Stimulated activated CD8-positive, alpha-beta memory T cell treated with anti-CD3 and anti-CD28 coated beads, Interleukin-7, amount 100 ng/mL, for 1 hour (primary cell): ENCODE data around the gene MGAT4A.
"Not testable (repeated sequence)": the region's sequence is repeated elsewhere in the genome, so short reads cannot be mapped to it uniquely, and the experiment has no call there.

Source experiments
- DNase-seq, 2 donors: peaks; one replicate each; pipeline ENCODE4 v3.0.0-alpha.2; 2020; ENCODE audit warnings: low read depth in 2 of 2

The MGAT4A gene

DNA sequence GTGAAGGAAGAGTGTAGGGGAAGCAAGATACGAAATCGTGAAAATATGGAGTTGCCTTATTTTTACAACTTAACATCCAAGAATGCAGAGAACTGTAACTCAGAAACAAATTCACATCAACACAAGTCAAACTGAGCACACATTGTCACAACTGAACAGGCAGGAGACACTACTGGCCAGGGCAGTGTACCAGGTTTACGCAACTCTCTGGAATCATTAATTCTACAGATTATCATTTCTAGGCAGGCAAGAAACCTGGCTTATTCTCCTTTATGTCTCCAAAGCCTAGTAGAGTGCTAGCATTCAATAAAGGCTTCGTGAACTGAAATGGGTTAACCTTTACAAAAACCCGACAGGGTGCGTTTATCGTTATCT is 123.2 kb downstream of the MGAT4A start:
- no peak for DNase-seq

DNA sequence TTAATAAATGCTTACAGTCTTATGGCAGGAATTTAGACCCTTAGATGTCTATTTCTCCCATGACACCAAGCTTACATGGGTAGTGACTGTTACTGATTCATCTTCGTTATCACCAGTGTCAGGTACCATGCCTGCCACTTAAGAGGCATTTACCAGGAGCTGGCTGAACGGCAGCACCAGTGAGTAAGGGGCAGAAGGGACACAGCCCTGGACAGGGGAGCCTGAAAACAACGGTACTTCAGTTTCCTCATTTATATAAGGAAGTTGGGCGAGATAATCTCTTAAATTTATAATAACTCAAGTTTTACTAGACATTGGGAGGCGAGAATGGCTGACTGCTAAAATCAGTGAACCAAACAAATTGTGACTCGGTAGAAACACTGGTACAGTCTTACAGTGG is 123.8 kb downstream of the MGAT4A start:
- no peak for DNase-seq

DNA sequence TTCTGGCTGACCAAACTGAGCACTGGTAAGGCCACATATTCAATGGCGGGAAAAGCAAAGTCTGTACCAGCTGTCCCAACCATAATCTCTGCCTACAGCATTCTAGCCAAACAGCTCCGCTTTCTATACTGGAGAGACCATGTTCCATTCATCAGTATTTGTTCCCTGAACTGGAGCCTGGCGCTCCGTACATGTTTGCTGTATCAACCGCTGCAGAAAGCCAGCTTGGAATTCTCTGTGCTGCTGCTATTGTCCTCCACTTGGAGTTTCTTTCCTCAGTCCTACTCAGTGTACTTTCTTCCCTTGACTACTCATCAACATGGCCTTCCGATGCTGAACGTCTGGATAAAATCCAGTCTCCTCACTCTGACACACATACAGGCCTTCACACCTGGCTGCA is 124.5 kb downstream of the MGAT4A start:
- no peak for DNase-seq

DNA sequence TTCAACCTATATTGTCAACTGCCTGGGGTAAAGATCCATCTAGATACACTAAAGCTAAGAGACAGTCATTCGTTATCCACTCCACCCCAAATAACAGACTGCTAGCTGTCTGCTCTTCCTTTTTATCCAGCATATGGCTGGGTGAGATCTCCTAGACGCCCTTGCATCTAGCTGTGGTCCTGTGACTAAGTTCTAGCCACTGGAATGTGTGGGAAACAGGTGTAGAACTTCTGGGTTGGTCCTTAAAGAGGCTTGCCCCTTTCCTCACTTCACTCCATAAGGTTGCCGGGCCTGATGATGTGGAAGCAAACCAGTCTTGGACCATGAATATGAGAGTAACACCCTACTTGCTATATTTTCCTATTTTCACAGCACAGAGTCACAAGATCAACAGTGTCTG is 125.9 kb downstream of the MGAT4A start:
- DNase-seq: no peak

DNA sequence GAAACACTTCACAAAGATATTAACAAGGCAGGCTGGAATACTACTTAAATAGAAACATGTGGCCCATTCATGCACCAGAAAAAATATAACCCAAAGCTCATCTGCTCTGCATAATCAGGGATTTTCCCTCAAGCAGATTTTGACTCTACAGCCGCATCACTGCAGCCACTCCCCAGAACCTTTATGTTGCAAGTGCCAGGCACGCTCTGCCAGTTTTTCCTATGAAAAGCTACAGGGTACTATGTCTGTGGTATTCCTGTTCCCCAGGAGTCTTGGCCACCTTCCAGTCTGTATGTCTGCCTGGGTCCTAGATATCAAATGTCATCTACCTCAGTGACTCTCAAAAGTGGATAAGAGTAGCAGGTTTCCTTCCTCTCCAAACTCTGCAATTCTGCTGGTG is 126.4 kb downstream of the MGAT4A start:
- DNase-seq: no peak

DNA sequence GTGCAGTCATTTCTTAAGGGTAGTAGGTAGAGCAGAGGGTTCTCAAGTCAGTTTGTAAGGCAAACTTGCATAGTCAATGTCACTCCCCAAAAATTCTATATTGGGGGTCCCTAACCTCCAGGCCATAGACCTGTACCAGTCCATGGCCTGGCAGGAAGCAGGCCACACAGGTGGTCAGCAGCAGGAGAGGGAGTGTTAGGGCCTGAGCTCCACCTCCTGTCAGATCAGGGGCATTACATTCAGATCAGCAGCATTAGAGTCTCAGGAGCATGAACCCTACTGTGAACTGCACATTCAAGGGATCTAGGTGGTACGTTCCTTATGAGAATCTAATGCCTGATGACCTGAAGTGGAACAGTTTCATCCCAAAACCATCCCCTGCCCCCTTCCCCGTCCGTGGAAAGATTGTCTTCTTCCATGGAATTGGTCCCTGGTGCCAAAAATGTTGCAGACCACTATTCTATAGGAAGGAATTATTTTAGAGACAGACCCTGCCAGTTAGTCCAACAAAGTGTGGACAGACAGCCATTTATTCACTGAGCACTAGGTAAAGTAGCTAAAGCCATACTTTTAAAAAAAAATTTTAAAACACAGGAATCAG is 129.3 kb downstream of the MGAT4A start:
- DNase-seq: no peak

DNA sequence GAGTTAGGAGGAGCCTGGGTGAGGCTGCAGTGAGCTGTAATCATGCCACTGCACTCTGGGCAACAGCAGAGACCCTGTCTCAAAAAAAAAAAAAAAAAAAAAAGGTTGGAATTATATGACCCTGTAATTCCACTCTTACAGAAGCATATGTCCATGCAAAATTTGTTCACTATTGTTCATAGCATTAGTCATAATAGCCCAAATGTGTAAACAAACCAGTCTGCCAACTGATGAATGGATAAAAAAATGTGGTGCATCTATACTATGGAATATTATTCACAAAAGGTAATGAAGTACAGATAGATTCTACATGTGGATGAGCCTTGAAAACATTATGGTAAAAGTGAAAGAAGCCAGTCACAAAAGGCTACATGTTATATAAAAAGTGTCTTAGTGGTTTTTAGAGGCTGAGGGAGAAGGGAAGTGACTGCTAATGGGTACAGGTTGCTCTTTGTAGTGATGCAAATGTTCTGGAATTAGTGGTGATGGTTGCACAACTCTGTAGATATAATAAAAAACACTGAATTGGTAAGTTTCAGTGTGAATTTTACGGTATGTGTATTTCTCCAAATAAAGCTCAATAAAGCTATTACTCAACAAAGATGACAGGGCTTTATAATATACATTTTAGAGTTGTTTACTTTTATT is 132.0 kb downstream of the MGAT4A start:
- DNase-seq: no peak

DNA sequence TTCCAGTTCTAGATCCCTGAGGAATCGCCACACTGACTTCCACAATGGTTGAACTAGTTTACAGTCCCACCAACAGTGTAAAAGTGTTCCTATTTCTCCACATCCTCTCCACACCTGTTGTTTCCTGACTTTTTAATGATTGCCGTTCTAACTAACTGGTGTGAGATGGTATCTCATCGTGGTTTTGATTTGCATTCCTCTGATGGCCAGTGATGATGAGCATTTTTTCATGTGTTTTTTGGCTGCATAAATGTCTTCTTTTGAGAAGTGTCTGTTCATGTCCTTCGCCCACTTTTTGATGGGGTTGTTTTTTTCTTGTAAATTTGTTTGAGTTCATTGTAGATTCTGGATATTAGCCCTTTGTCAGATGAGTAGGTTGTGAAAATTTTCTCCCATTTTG is 136.3 kb downstream of the MGAT4A start:
- DNase-seq: not testable (repeated sequence)

DNA sequence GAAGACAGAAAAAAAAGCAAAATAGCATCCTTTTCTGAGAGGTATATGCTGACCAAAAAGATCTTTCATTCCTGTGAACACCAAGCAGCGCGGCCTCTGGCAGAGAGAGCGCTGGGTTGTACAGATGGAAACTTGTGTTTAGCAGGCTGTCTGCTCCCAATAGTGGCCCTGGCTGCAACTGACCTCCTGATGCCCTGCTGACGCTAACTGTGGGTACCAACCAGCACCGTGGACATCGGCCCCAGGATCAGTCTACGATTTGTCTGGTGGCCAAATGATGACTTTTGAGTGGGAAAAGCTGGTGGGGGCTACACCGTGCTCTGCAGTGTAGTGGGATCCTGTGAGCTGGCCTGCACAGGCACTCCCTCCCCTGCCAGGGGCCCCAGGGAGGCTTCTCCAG is 138.4 kb downstream of the MGAT4A start:
- DNase-seq: no peak

DNA sequence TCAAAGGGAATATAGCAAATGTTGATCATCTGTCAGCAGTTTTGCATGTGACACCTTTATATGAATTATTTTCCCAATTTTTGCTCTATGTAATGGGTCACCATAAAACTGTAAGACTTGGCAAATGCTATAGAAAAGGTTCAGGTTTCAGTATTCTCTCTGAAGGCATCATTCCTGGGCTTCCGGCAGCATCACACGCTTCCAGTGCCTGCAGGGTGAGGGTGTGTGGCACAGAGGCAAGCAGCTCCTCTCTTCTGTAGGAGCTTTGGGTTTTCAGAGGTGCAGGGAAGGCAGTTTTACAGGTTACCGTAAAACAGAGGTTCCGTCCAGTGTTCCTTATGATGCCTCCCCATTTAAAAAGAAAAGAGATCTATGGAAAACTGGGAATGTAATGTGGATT is 141.4 kb downstream of the MGAT4A start:
- DNase-seq: no peak

DNA sequence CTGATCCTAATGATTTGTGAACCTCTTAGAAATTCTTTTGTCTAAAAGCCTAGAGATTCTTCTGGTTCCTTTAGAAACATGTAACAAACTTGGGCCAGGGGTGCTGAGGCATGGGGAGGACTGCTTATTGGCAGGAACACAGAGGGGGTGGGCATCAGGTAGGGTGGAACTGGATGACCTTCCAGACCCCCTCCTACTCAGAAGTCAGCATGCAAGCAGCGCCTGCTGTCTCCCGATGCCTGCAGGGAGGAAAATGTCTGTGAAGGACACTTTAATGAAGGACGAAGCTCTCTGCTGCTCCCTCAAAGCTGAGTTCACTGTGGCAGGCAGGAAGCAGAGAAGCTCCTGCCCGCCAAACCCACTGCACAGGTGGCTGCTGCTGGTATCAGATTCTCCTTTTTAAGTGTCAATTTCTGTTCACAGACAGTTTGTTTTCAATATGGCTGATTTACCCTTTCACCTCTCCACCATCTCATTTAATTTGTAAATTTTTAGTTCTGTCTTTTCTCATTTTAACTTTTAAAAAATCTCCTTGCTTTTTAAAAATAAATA is 142.0 kb downstream of the MGAT4A start:
- no peak for DNase-seq

DNA sequence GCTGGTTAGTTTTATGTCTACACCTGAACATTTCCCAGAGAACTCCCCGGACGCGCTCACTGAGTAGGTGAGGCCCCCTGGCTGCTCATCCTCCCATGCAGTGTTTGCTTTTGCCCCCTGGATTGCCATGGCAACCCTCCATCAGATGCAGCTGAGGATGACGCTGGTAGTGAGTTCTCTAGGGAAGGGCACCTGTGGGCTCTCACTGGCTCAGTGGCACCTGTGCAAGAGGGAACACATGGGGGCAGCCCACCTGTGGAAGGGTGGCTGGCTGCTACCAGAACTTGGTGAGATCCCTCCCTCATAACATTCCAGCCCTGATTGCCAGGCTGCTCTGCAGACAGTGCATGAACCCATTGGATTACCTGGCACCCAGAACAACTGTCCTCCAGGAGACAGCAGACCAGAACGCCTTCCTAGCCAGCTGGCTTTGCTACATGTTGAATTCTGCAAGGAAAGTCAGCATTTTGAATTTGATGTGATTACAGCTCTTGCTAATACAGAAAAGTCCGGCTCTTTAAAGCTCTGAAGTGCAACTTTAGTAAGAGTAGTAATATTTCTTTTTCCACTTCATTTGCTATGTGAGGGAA is 144.3 kb downstream of the MGAT4A start:
- no peak for DNase-seq

DNA sequence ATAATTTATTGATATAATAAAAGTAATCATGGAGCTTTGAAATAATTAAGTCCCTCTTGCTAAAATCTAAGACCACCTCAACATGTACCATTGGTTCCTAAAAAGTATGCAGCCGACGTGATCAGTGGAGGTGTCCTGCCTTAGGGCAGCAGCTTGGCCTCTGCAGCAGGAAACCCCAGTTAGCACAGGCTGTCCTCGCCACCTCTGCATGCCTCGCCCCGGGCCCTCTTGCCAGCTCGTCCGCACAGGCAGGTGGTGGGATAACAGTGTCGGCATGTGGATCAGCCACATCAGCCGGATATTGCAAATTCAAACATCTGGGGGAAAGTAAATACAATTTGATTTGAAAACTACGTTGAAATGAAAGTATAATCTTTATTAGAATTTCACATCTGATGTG is 145.5 kb downstream of the MGAT4A start:
- DNase-seq: no peak

DNA sequence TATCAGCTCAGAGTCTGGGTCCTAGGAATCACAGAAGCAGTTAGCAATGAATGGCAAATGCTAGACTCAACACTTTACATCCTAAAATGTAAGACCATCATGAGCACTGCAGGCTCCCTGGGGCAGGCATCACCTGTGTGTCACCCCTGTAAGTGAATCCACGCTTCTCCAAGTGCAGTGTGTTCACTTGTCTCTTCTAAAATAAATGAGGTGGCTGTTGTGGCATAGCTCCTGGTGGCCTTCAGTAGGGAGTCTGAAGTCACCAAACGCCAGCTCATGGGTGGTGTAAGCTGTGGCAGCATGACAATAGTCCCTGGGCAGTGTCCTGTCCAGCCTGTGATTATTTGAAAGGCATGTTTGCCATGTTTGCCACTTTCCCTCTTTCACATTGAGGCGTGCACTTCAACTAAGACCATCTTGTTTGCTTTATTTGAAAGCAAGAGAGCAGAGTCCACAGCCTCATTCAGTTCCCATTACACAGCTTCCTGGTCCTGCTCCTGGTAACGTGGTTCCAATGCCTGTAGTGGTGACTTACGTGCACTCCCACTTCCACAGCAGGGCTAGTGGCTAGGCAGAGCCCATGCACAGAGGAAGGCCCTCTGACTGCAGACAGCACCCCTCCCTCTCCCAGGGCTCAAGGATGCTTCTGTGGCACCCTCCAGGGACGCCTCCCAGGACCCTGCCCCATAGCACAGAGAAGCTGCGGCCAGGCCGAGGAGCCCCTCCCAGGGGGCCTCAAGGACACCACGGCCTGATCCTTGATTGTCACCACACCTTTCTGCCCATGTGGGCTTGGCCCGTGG is 146.9 kb downstream of the MGAT4A start:
- no peak for DNase-seq

DNA sequence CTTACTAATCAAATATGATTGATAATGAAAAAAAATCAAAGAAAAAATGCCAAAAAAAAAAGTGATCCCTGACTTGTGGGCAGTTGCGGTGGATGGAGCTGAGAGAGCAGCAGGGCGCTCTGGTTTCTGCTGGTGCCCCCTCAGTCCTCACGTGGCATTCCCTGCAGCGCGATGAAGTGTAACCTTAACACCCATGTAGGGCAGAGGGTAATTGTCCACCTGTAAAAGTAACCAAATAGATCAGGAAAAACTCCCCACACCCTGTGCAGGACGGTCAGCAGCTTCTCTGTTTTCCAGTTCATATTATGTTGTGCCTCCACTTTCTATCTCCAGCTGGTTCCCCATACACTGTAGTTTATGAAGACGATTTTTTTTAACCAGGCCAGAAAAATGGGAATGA is 147.7 kb downstream of the MGAT4A start:
- DNase-seq: no peak

DNA sequence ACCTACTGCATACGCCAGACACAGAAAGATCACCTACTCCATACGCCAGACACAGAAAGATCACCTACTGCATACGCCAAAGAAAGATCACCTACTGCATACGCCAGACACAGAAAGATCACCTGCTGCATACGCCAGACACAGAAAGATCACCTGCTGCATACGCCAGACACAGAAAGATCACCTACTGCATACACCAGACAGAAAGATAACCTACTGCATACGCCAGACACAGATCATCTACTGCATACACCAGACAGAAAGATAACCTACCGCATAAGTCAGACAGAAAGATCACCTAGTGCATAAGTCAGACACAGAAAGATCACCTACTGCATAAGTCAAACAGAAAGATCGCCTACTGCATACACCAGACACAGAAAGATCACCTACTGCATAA is 148.4 kb downstream of the MGAT4A start:
- DNase-seq: no peak

DNA sequence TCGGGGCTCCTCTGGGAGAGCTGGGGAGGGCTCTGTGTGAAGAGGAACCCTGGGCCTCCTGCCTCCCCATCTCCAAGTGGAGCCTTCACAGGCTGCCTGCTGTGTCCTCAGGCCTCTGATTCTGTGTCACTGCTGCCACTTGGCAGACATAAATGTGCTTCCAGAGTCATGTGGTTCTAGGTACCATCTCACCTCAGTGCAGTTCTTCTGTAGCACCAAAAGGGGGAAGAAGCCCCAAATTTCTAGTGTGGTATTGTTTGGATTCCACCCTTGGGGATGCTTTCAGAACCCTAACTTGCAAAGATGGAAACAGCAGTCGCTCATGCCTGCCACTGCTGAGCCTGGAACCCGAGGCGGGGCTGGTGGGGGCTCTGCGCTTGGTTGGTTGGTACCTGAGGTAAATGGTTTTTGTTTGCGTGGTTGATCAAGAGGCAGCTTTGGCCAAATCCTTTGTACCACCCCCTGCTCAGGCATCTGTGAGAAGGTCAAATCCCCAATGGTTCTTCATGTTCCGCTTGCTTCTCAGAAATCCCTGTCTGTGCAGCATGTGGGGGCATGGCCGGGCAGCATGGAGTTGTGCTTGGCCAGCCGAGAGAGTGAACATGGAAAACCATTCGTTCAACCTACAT is 150.2 kb downstream of the MGAT4A start:
- no peak for DNase-seq

DNA sequence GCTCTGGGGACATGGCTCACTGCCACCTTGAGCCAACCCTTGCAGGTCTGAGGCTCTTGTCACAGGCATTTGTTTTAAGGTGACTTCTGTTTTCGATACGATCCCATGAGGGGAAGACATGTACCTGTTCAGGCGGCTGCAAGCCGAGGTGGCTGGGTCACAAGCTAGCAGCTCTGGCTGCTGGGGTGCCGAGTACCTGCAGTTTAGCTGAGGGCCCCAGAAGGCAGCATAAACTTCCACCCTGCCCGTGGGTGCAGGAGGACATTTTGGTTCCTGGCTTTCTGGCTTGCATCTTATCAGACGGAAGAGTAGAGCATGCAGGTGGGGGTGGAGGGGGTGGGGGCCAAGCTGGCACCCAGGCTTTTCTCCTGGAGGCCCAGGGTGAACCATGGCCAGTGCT is 151.0 kb downstream of the MGAT4A start:
- no peak for DNase-seq

DNA sequence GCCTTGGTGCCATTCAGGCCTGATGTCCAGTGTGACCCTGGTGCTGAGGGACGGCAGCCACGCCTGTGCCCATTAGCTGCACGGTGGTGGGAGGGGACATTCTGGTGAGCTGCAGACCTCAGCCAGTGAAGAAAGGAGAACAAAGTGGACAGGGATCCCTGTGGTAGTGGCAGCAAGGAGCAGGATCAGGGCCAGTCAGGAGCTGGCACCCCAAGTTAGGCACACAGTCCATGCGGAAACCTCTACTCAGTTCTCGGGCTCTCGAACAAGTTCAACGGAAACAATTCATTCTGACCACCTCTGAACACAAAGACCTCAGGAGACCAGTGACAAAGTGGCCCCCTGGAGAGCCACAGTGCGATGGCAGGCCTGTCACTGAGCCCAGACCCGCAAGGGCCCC is 152.7 kb downstream of the MGAT4A start:
- DNase-seq: no peak

DNA sequence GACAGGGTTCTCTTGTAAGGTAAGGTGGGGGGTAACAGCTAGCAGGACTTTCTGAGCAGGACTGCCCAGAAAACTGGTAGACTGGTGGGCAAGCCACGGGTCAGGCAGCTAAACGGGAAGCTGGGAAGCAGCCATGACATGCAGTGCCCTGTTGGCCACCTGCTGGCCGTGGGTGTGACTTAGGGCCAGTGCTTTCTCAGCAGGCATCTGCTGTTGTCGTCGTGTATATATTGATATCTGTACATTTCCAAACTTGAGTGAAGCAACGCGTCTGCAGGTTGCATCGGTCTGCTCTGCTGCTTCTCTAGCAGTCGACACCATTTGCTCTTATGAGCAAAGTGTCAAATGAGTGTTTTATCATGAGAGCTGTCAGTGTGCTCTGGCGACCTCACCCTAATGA is 153.6 kb downstream of the MGAT4A start:
- DNase-seq: no peak

DNA sequence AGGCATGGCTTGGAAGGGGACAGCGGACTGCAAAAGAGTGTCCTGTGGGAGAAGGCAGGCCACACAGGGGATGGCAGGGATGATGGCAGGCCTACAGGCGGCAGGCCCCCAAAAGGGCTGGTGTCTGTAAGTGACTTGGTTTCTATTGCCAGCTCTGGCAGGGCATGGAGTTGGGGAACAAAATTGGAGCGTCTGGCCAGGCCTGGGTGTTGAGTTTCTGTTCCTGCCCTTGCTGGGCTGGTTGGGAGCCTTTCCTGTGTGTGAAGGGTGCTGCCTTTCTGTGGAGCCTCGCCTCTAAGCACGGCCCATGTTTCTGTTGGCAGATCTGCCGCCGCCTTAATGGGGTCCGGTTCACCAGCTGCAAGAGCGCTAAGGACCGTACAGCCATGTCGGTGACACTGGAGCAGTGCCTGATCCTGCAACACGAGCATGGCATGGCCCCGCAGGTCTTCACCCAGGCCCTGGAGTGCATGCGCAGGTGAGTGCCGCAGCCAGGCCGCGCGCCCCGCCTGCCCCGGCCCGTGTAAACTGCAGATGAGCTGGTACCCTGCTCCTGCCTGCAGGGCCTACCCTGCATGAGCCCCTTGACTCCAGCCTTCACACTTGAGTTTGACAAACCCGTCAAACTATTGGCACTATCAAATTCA is 154.1 kb downstream of the MGAT4A start:
- no peak for DNase-seq

DNA sequence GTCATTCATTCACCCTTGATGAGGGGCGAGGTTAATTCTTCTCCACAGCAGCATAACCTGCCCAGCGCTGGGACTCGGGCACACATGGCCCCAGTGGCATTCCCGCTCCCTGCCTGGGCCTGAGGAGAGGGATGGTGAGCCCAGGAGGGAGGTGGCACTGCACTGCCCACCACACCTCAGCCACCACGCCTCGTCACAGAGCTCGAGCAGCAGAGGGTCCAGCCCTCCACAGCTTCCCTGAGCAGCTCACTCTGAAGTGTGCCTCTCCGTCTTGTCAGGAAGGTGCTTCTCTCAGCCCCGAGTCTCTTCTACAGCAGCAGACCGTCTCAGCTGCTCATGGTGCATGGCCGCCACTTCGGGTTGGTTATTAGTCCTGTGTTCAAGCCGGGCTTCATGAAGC is 157.5 kb downstream of the MGAT4A start:
- no peak for DNase-seq
